Hematopoietic multipotent progenitor cell (in vitro differentiated cells): Measurements from ENCODE around the gene PRRC1. TPM values are rescaled to one million over a fixed set of nuclear protein-coding genes. Genes with fewer than 3 reads are reported as not detected.
A peak's percentile ranks its signal among the peaks of the same experiment; 100 is the strongest.

ENCODE experiments used
- DNase-seq, 3 donors: peaks; one replicate each; pipeline ENCODE4 v3.0.0-alpha.2; 2011 to 2015; ENCODE audit warnings: low read depth in 2 of 3, low spot score in 2 of 3
- total RNA-seq: library from RNA; depleted of rRNA; stranded (reverse); fragments of >200 nt; gene quantifications from one replicate; pipeline ENCODE4 v1.2.3, GENCODE V29; 2012

The PRRC1 gene
- 18.9 TPM for total RNA-seq

GRCh38 chr5:127517480-127518318, at the start of gene PRRC1:
Gene PRRC1 (plus strand): TSS chr5:127517640. CDS start chr5:127523480, 5,840 bp downstream.
- DNase-seq: peak; percentile 63 to 84 (median 82)

GRCh38 chr5:127471211-127471610, 46.2 kb upstream of the PRRC1 start:
- DNase-seq: peak in 2 of 3 donors; percentile 6 to 53

- DNase-seq: no peak
Measured at GRCh38 chr5:127472700-127473099, 44.7 kb upstream of the PRRC1 start.

- DNase-seq: no peak
Measured at GRCh38 chr5:127486471-127486870, 31.0 kb upstream of the PRRC1 start.

- peak; percentile 5 to 75 (median 33) for DNase-seq
Measured at GRCh38 chr5:127492854-127493738, 24.3 kb upstream of the PRRC1 start.

GRCh38 chr5:127498548-127498947, 18.9 kb upstream of the PRRC1 start:
- no peak for DNase-seq

GRCh38 chr5:127505905-127506304, 11.5 kb upstream of the PRRC1 start:
- no peak for DNase-seq

- DNase-seq: no peak
Measured at GRCh38 chr5:127506616-127507015, 10.8 kb upstream of the PRRC1 start.

- DNase-seq: no peak
Measured at GRCh38 chr5:127508644-127509373, 8.6 kb upstream of the PRRC1 start.

GRCh38 chr5:127513408-127513970, 4.0 kb upstream of the PRRC1 start:
- DNase-seq: no peak

- DNase-seq: no peak
Measured at GRCh38 chr5:127514816-127515215, 2.6 kb upstream of the PRRC1 start.

- no peak for DNase-seq
Measured at GRCh38 chr5:127515693-127516440, 1.6 kb upstream of the PRRC1 start.

GRCh38 chr5:127517110-127517479, 345 bp upstream of the PRRC1 start:
- DNase-seq: no peak

GRCh38 chr5:127518319-127518621, 830 bp downstream of the PRRC1 start:
- DNase-seq: peak in 2 of 3 donors; percentile 37 to 63

GRCh38 chr5:127519527-127519926, 2.1 kb downstream of the PRRC1 start:
- no peak for DNase-seq

GRCh38 chr5:127521138-127521770, 3.8 kb downstream of the PRRC1 start:
- no peak for DNase-seq

- no peak for DNase-seq
Measured at GRCh38 chr5:127525181-127525580, 7.7 kb downstream of the PRRC1 start.

- no peak for DNase-seq
Measured at GRCh38 chr5:127529904-127530682, 12.7 kb downstream of the PRRC1 start.

- peak in 1 of 3 donors; percentile 45 for DNase-seq
Measured at GRCh38 chr5:127536687-127537086, 19.2 kb downstream of the PRRC1 start.
